ENCODE data around the gene BTBD9.

BTBD9 gene

GRCh38 chr6:38435330-38435729 lies 204.4 kb downstream of the BTBD9 start:
- TF ChIP-seq CTCF (IDR thresholded peaks at IDR 0.05): no peak

GRCh38 chr6:38434051-38434450 lies 205.7 kb downstream of the BTBD9 start:
- TF ChIP-seq CTCF (IDR thresholded peaks at IDR 0.05): no peak

GRCh38 chr6:38432479-38432878 lies 207.2 kb downstream of the BTBD9 start:
- TF ChIP-seq CTCF (IDR thresholded peaks at IDR 0.05): no peak

DNA sequence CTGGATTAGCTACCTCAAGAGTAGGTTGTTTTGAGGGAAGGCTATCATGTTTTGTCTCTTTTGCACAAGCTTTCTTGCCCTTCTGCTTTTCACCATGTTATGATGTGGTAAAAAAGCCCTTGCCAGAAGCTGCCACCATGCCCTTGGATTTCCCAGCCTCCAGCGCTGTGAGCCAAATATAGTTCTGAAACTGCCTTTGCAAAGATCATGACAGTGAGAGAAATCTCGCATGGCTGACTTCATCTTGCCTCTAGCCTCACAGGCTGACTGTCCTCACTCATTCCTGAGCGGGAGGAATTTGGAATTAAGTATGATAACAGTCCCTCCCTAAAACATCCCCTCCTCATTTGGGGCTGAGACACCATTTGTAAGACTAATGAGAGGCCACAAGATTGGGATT lies 207.7 kb downstream of the BTBD9 start:
- no peak for TF ChIP-seq CTCF (IDR thresholded peaks at IDR 0.05)

- TF ChIP-seq CTCF (IDR thresholded peaks at IDR 0.05): no peak
Observed at GRCh38 chr6:38429546-38429945, 210.2 kb downstream of the BTBD9 start.

GRCh38 chr6:38427492-38428210 lies 212.1 kb downstream of the BTBD9 start:
- no peak for TF ChIP-seq CTCF (IDR thresholded peaks at IDR 0.05)

DNA sequence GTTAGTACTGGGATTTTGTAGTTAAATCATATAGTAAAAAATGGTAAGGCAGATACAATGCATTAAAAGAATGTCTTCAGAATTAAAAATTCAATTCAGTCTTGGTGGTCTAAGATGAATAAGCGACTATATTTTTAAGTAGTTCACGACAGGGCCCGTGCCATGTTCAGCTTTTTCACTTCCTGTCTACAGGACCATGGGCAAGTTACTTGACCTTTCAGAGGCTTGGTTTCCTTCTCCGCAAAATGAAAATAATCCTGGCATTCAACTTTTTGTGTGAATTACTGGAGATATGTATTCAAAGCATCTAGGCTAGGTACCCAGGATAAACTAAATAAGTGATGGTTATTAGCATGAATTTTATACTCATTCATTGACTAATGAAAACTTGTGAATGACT lies 216.0 kb downstream of the BTBD9 start:
- TF ChIP-seq CTCF (IDR thresholded peaks at IDR 0.05): no peak

DNA sequence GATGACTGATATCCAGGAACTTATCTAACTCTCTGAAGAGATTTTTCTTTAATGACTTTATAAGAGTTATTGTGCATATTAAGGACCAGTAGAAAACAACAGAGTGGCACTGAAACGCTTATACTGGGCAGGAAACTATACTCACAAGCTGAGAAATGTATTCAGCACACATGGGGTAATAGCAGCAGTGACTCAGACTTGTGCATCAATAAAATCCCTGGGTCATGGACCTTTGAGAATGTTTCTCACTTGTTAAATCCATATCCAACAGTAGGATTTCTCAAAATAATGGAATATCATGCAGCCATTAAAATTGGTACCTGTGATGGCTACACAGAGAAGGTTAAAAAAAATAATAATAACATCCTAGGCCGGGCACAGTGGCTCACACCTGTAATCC lies 219.5 kb downstream of the BTBD9 start:
- TF ChIP-seq CTCF (IDR thresholded peaks at IDR 0.05): no peak
